ENCODE measurements around the gene SPATA46.

Gene SPATA46

DNA sequence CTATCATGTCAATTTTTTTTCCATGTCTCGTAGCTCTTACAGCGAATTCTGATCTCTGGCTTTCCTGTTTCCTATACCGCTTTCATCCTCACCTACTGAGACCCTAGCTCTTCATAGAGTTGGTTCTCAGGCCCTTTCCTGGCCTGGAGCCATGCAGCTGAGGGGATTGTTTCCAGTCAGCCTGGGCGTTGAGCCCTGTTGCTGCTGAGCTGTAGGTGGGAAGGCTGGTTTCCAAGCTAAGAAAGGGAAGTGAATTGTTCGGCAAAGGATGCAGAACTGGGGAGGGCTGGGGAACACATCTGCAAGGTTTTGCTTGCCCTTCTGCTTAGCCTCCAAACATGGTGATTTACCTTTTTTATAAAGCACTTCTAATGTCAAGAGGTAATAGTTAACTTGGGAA is 41.5 kb downstream of the SPATA46 start:
- H3K9me3 ChIP-seq (ENCODE audit: control insufficient read depth, insufficient read depth, low read length): no peaks in the 10 kb centered on the region

DNA sequence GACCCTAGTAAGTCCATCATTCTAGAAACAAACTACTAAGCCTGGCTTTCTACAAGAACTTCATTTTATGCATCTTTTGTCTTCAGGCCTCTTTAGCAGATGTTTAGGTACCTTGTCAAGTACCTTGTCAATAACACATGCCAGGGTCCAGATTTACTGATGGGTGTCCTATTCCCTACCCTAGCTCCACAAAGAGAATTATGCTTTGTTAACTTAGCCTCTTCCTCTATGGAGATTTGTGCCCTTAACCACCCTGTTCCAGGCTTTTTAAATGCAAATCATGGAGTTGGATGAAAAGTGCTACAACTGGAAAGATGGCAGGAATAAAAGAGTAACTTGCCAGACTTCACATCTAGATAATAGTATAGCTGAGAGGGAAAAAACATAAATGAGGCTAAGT is 42.7 kb downstream of the SPATA46 start:
- H3K27ac ChIP-seq (ENCODE audit: low read length): no peak overlapping the region
- H3K9me3 ChIP-seq (ENCODE audit: control insufficient read depth, insufficient read depth, low read length): no peaks in the 10 kb centered on the region
- H3K36me3 ChIP-seq (ENCODE audit: control insufficient read depth, insufficient read depth, low read length): no peaks in the 10 kb centered on the region
- H3K4me3 ChIP-seq (ENCODE audit: low read length): no peak overlapping the region
- no peaks in the 10 kb centered on the region for H3K27me3 ChIP-seq (ENCODE audit: control insufficient read depth, insufficient read depth, low read length)
- DNase-seq (ENCODE audit: low read depth, low spot score): no peak
- H3K4me1 ChIP-seq (ENCODE audit: control insufficient read depth, insufficient read depth, low read length): no peaks in the 10 kb centered on the region

More for the DNA sequence above, 41.5 kb downstream of the SPATA46 start:
- no CpG with 5 or more reads among the region's 5 CpGs for WGBS (ENCODE audit: insufficient coverage, insufficient read length)
- Histone ChIP-seq H3K36me3 (ENCODE audit: control insufficient read depth, insufficient read depth, low read length) (no peaks in the 10 kb centered on the region), H3K27ac (ENCODE audit: low read length) (no peak overlapping the region), H3K4me3 (ENCODE audit: low read length) (no peak overlapping the region), H3K4me1 (ENCODE audit: control insufficient read depth, insufficient read depth, low read length) (no peaks in the 10 kb centered on the region), H3K27me3 (ENCODE audit: control insufficient read depth, insufficient read depth, low read length) (no peaks in the 10 kb centered on the region)
- no peak for DNase-seq (ENCODE audit: low read depth, low spot score)

DNA sequence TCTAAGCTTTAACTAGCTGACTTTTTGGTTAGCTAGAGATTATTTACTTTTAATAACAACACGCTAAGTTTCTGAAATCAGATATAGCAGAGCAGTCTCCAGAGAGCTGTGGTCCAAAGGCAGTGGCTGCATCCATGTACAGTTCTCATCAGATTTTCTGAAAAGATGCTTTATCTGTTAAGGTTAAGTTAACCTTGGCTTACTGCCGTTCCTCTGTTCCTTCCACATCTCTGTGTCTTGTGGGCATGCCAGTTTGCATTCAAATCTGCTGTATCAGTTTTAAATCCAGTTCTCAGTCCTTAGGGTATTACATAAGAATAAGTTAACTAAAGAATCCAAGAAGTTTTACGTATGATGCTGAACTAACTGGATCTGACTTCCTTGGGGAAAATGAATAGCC is 46.8 kb downstream of the SPATA46 start:
- WGBS (ENCODE audit: insufficient coverage, insufficient read length): no CpG with 5 or more reads among the region's 3 CpGs
- no peak for DNase-seq (ENCODE audit: low read depth, low spot score)

DNA sequence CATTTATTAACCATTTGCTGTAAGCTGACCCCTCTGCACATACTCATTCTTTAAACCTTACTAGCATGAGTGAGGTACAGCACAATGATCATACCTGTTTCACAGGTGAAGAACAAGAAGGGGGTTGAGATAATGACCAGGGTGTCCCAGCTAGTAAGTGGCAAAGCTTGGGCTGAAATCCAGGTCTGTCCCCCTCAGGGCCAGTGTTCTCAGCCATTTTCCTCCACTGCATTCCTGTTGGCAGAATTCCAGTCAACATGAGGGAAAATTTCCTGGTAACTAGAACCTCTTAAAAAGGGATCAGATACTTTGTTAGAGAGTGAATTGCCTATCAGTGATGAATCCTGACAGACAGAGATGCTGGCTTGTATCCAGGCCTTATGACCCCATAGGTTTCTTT is 48.1 kb downstream of the SPATA46 start:
- DNase-seq (ENCODE audit: low read depth, low spot score): no peak
- no peak overlapping the region for H3K4me3 ChIP-seq (ENCODE audit: low read length)
- H3K27me3 ChIP-seq (ENCODE audit: control insufficient read depth, insufficient read depth, low read length): no peaks in the 10 kb centered on the region
- no peak overlapping the region for H3K27ac ChIP-seq (ENCODE audit: low read length)
- no peaks in the 10 kb centered on the region for H3K9me3 ChIP-seq (ENCODE audit: control insufficient read depth, insufficient read depth, low read length)
- H3K36me3 ChIP-seq (ENCODE audit: control insufficient read depth, insufficient read depth, low read length): no peaks in the 10 kb centered on the region
- no peaks in the 10 kb centered on the region for H3K4me1 ChIP-seq (ENCODE audit: control insufficient read depth, insufficient read depth, low read length)

More for the DNA sequence above, 46.8 kb downstream of the SPATA46 start:
- no peak overlapping the region for H3K4me3 ChIP-seq (ENCODE audit: low read length)
- no peaks in the 10 kb centered on the region for H3K4me1 ChIP-seq (ENCODE audit: control insufficient read depth, insufficient read depth, low read length)
- no peaks in the 10 kb centered on the region for H3K9me3 ChIP-seq (ENCODE audit: control insufficient read depth, insufficient read depth, low read length)
- no peaks in the 10 kb centered on the region for H3K27me3 ChIP-seq (ENCODE audit: control insufficient read depth, insufficient read depth, low read length)
- no peaks in the 10 kb centered on the region for H3K36me3 ChIP-seq (ENCODE audit: control insufficient read depth, insufficient read depth, low read length)
- H3K27ac ChIP-seq (ENCODE audit: low read length): no peak overlapping the region

DNA sequence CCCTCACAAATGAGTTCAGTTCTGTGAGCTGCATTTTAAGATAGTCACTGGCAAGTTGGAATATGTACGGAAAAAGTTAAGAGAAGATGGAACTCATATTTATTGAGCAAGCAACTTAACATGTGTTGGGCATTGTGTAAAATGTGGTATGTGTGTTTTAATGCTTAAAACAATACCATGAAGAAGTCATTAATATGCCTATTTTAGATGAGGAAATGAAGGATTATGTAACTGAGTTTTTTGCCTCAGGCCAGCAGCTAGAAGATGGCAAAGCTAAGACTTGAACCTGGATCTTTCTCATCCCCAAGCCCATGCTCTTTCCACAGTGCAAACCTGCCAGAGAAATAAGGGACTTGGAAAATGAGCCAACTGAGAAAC is 48.9 kb downstream of the SPATA46 start:
- Histone ChIP-seq H3K9me3 (ENCODE audit: control insufficient read depth, insufficient read depth, low read length) (no peaks in the 10 kb centered on the region), H3K27me3 (ENCODE audit: control insufficient read depth, insufficient read depth, low read length) (no peaks in the 10 kb centered on the region), H3K4me1 (ENCODE audit: control insufficient read depth, insufficient read depth, low read length) (no peaks in the 10 kb centered on the region), H3K27ac (ENCODE audit: low read length) (no peak overlapping the region), H3K4me3 (ENCODE audit: low read length) (no peak overlapping the region), H3K36me3 (ENCODE audit: control insufficient read depth, insufficient read depth, low read length) (no peaks in the 10 kb centered on the region)
- DNase-seq (ENCODE audit: low read depth, low spot score): no peak
- WGBS (ENCODE audit: insufficient coverage, insufficient read length): no CpG with 5 or more reads among the region's 1 CpG

DNA sequence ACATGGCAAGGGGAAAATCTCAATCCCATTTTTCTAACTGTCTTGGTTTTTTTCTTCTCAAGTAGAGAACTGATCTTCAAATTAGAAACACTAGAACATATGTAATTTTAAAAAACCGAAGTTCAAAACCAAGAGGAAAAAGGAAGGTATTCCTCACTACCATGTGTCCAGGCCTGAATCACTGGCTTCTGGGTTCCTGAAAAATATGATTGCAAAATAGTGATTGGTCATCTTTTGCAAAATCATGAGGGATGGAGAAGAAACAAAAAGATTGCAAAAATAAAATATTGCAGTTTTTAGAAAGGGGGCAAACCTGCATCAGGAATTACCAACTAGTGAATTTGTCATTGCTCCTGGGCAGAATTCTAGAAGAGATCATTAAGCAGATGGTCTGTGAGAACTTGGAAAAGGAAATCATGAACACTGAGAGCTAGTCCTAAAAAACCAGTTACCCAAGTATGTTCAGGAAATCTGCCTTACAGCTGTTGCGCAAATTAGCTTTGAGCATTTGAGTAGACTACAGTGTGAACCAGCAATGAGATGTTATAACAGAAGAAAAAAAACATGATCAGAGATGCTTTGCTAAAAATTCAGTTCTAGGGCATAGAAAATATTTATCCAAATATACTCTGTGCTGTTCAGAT is 49.4 kb downstream of the SPATA46 start:
- no peak for DNase-seq (ENCODE audit: low read depth, low spot score)
- H3K4me3 ChIP-seq (ENCODE audit: low read length): no peak overlapping the region
- no peaks in the 10 kb centered on the region for H3K9me3 ChIP-seq (ENCODE audit: control insufficient read depth, insufficient read depth, low read length)
- H3K27me3 ChIP-seq (ENCODE audit: control insufficient read depth, insufficient read depth, low read length): no peaks in the 10 kb centered on the region
- H3K36me3 ChIP-seq (ENCODE audit: control insufficient read depth, insufficient read depth, low read length): no peaks in the 10 kb centered on the region
- no peaks in the 10 kb centered on the region for H3K4me1 ChIP-seq (ENCODE audit: control insufficient read depth, insufficient read depth, low read length)
- WGBS (ENCODE audit: insufficient coverage, insufficient read length): no CpG with 5 or more reads among the region's 2 CpGs
- no peak overlapping the region for H3K27ac ChIP-seq (ENCODE audit: low read length)

DNA sequence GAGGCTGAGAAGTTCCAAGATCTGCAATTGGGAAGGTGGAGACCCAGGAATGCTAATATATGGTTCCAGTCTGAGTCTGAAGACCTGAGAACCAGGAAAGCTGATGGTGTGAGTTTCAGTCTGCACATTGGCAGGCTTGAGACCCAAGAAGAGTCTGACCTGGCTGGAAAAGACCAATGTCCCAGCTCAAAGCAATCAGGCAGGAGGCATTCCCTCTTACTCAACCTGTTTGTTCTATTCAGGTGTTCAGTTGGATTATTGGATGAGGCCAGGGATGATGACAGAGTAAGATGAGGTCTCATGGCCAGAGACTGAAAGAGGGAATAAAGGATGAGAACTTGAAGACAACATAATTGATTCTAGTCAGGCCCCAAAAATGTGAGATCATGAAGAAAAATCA is 50.1 kb downstream of the SPATA46 start:
- no peak overlapping the region for H3K27ac ChIP-seq (ENCODE audit: low read length)
- H3K4me1 ChIP-seq (ENCODE audit: control insufficient read depth, insufficient read depth, low read length): no peaks in the 10 kb centered on the region
- H3K36me3 ChIP-seq (ENCODE audit: control insufficient read depth, insufficient read depth, low read length): no peaks in the 10 kb centered on the region
- no peak for DNase-seq (ENCODE audit: low read depth, low spot score)
- no peak overlapping the region for H3K4me3 ChIP-seq (ENCODE audit: low read length)
- no peaks in the 10 kb centered on the region for H3K27me3 ChIP-seq (ENCODE audit: control insufficient read depth, insufficient read depth, low read length)
- no peaks in the 10 kb centered on the region for H3K9me3 ChIP-seq (ENCODE audit: control insufficient read depth, insufficient read depth, low read length)

DNA sequence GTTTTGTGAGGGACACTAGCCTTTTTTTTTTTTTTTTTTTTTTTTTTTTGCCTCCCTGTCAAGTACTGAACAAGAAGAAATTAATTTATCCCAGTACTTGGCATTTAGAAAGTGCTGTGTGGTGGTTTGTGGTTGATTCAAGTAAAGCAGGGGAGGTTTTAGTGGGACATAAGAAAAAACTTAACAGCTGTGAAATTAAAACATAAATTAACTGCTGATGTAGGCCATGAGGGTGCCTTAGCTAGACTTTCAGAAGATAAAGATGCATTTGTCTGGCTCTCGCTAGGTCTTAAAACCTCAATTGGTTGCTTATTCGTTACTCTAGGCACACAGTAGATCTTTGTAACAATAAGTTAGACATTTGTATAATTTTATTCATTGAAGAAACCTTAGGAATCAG is 52.3 kb downstream of the SPATA46 start:
- Histone ChIP-seq H3K4me1 (ENCODE audit: control insufficient read depth, insufficient read depth, low read length) (no peaks in the 10 kb centered on the region), H3K4me3 (ENCODE audit: low read length) (no peak overlapping the region), H3K27ac (ENCODE audit: low read length) (no peak overlapping the region), H3K9me3 (ENCODE audit: control insufficient read depth, insufficient read depth, low read length) (no peaks in the 10 kb centered on the region), H3K27me3 (ENCODE audit: control insufficient read depth, insufficient read depth, low read length) (no peaks in the 10 kb centered on the region), H3K36me3 (ENCODE audit: control insufficient read depth, insufficient read depth, low read length) (no peaks in the 10 kb centered on the region)
- no peak for DNase-seq (ENCODE audit: low read depth, low spot score)
- no CpG with 5 or more reads among the region's 2 CpGs for WGBS (ENCODE audit: insufficient coverage, insufficient read length)
